ENCODE data around the gene SORCS2.

SORCS2 gene

DNA sequence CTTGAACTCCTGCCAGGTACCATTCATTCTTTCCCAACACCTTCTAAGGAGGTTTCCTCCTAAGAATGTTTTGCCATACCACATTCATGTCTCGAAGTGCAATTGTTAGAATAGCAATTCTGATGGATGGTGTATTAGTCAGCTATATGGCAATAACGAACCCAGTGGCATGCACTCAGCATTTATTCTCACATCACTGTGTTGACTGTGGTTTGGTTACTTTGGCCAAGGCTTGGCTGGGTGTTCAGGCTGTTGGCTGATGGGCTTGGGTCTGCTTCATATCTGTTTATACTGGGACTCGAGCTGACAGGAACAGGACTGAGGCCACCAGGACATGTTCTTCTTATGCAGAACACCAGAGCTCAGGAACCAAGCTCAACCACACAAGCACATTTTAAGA, 210.7 kb downstream of the SORCS2 start:
- Histone ChIP-seq H3K4me3 (ENCODE audit: low read depth, low read length) (no peak overlapping the region), H3K36me3 (ENCODE audit: control insufficient read depth, insufficient read depth, low read length) (no peaks in the 10 kb centered on the region), H3K4me1 (ENCODE audit: control insufficient read depth, insufficient read depth, low read length) (no peaks in the 10 kb centered on the region), H3K9ac (ENCODE audit: low read depth, low read length) (no peak overlapping the region), H3K9me3 (ENCODE audit: control insufficient read depth, insufficient read depth, low read length) (no peaks in the 10 kb centered on the region), H3K27me3 (ENCODE audit: control insufficient read depth, insufficient read depth, low read length) (no peaks in the 10 kb centered on the region)

DNA sequence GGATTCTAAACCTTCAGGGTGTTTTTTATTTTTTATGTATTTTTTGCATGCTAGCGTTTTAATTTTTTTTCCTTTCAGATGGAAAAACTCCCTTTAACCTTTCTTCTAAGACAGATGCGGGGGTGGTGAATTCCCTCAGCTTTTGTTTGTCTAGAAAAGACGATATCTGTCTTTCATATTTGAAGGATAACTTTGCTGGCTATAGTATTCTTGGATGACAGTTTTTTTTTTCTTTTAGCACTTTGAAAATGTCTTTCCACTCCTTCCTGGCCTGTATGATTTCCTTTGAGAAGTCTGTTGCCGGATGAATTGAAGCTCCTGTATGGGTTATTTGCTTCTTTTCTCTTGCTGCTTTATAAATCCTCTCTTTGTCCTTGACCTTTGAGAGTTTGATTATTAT, 215.8 kb downstream of the SORCS2 start:
- Histone ChIP-seq H3K9me3 (ENCODE audit: control insufficient read depth, insufficient read depth, low read length) (no peaks in the 10 kb centered on the region), H3K4me3 (ENCODE audit: low read depth, low read length) (no peak overlapping the region), H3K27me3 (ENCODE audit: control insufficient read depth, insufficient read depth, low read length) (peaks cover 15% of the 10 kb centered on the region), H3K4me1 (ENCODE audit: control insufficient read depth, insufficient read depth, low read length) (no peaks in the 10 kb centered on the region), H3K36me3 (ENCODE audit: control insufficient read depth, insufficient read depth, low read length) (no peaks in the 10 kb centered on the region), H3K9ac (ENCODE audit: low read depth, low read length) (no peak overlapping the region)

DNA sequence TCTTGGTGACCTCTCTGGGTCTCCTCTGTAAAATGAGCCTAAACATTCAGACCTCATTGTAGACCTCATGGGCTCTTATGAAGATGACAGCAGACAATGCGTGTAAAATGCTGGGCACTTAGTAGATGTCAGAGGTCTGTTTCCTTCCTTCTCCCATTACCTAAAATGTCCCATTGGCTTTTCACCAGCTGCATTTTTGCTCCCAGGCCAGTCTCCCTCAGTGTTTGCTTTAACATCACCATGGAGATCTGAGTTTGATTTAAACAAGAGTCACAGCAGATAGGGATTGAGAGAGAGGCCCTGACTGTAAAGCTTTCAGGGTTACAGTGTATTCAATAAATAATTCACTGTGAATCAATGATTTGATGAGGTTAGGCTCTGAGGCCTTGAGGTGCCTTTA, 218.1 kb downstream of the SORCS2 start:
- Histone ChIP-seq H3K36me3 (ENCODE audit: control insufficient read depth, insufficient read depth, low read length) (no peaks in the 10 kb centered on the region), H3K9me3 (ENCODE audit: control insufficient read depth, insufficient read depth, low read length) (no peaks in the 10 kb centered on the region), H3K27me3 (ENCODE audit: control insufficient read depth, insufficient read depth, low read length) (peaks cover 28% of the 10 kb centered on the region), H3K4me1 (ENCODE audit: control insufficient read depth, insufficient read depth, low read length) (peaks cover 5% of the 10 kb centered on the region), H3K9ac (ENCODE audit: low read depth, low read length) (no peak overlapping the region), H3K4me3 (ENCODE audit: low read depth, low read length) (no peak overlapping the region)

DNA sequence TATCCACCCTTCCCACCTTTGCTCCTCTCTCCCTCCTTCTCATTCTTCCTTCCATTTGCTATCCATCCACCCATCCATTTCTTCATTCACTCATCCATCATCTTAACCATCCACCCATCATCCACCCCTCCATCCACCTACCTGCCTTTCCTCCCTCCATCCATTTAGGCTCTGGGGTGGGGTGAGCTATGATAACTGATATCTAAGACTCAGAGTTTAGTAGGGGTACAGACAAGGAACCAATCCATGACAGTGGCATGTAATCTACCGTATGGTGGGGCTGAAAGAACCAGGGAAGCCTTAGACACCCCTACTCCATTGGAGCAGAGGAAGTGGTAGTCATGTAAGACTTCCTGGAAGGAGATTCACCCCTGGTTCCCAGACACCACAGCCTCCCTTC, 219.2 kb downstream of the SORCS2 start:
- Histone ChIP-seq H3K4me1 (ENCODE audit: control insufficient read depth, insufficient read depth, low read length) (peaks cover 14% of the 10 kb centered on the region), H3K27me3 (ENCODE audit: control insufficient read depth, insufficient read depth, low read length) (peaks cover 38% of the 10 kb centered on the region), H3K4me3 (ENCODE audit: low read depth, low read length) (no peak overlapping the region), H3K36me3 (ENCODE audit: control insufficient read depth, insufficient read depth, low read length) (no peaks in the 10 kb centered on the region), H3K9me3 (ENCODE audit: control insufficient read depth, insufficient read depth, low read length) (no peaks in the 10 kb centered on the region), H3K9ac (ENCODE audit: low read depth, low read length) (no peak overlapping the region)

DNA sequence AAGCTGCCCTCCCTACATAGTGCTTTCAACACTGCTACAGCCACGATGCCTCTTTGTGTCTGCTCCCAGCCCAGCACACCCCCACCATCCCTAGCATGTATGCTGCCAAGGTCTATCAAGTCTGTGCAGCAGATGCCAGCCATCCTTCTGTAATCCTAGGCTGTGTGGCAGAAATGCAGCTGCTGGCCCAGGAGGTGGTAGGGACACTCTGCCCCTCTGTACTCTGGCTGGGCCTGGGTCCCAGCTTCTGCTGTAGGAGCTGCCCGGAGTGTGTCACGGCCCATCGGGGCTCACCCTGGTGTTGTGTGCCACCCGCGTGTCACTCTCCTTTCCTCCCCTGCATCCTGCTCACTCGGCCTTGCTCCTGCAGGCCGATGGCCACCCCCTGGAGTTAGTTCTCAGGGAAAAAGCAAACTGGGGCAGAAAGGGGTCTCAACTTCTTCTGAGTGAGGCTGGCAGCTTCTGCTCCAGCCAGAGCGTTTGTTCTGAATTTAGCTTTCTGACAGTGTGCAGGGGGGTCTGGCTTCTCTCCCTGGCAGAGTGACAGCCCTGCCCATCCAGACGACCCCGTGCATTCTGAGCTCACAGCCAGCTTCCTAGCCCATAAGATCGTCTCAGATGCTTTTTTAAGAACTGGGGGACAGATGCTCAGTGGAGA, 219.7 kb downstream of the SORCS2 start:
- Histone ChIP-seq H3K36me3 (ENCODE audit: control insufficient read depth, insufficient read depth, low read length) (no peaks in the 10 kb centered on the region), H3K9me3 (ENCODE audit: control insufficient read depth, insufficient read depth, low read length) (no peaks in the 10 kb centered on the region), H3K27me3 (ENCODE audit: control insufficient read depth, insufficient read depth, low read length) (peaks cover 39% of the 10 kb centered on the region), H3K4me1 (ENCODE audit: control insufficient read depth, insufficient read depth, low read length) (peaks cover 14% of the 10 kb centered on the region), H3K9ac (ENCODE audit: low read depth, low read length) (no peak overlapping the region), H3K4me3 (ENCODE audit: low read depth, low read length) (no peak overlapping the region)

DNA sequence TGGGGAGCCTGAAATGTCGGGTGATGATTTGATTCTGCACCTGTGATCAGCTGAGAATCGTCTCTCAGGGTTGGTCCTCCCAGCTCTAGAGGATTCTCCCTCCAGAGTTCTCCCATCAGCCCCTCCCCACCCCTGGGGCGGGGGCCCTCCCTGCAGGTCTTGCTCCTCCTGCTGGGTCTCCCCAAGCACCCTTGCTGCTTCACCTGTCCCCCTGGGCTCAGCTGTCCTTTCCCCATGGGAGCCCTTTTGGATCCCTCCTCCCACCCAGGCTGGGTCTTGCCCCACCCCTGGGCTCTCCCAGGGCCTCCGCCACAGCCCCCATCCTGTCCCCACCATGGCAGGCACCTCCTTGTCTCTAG, 220.2 kb downstream of the SORCS2 start:
- Histone ChIP-seq H3K27me3 (ENCODE audit: control insufficient read depth, insufficient read depth, low read length) (peaks cover 39% of the 10 kb centered on the region), H3K4me3 (ENCODE audit: low read depth, low read length) (no peak overlapping the region), H3K9ac (ENCODE audit: low read depth, low read length) (no peak overlapping the region), H3K4me1 (ENCODE audit: control insufficient read depth, insufficient read depth, low read length) (peaks cover 14% of the 10 kb centered on the region), H3K9me3 (ENCODE audit: control insufficient read depth, insufficient read depth, low read length) (no peaks in the 10 kb centered on the region), H3K36me3 (ENCODE audit: control insufficient read depth, insufficient read depth, low read length) (no peaks in the 10 kb centered on the region)

DNA sequence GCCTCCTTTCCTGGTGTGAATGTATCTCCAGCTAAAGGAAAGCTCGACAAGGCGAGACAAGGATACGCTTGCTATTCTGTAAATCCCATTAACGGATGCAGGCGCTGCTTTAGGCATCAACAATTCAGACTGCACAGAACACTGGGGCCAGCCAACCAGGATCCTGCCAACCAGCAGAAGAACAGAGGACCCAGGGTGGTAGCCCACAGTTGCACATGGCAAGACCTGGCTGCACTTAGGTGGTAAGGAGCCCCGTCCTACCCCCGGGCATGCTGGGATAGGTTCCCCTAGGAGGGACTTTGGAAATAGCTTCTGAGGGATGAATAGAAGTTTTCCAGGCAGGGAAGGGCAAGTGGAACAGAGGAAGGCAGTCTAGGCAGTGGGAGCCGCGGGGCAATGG, 221.7 kb downstream of the SORCS2 start:
- Histone ChIP-seq H3K4me1 (ENCODE audit: control insufficient read depth, insufficient read depth, low read length) (peaks cover 14% of the 10 kb centered on the region), H3K9ac (ENCODE audit: low read depth, low read length) (no peak overlapping the region), H3K27me3 (ENCODE audit: control insufficient read depth, insufficient read depth, low read length) (peaks cover 39% of the 10 kb centered on the region), H3K36me3 (ENCODE audit: control insufficient read depth, insufficient read depth, low read length) (no peaks in the 10 kb centered on the region), H3K9me3 (ENCODE audit: control insufficient read depth, insufficient read depth, low read length) (no peaks in the 10 kb centered on the region), H3K4me3 (ENCODE audit: low read depth, low read length) (no peak overlapping the region)

DNA sequence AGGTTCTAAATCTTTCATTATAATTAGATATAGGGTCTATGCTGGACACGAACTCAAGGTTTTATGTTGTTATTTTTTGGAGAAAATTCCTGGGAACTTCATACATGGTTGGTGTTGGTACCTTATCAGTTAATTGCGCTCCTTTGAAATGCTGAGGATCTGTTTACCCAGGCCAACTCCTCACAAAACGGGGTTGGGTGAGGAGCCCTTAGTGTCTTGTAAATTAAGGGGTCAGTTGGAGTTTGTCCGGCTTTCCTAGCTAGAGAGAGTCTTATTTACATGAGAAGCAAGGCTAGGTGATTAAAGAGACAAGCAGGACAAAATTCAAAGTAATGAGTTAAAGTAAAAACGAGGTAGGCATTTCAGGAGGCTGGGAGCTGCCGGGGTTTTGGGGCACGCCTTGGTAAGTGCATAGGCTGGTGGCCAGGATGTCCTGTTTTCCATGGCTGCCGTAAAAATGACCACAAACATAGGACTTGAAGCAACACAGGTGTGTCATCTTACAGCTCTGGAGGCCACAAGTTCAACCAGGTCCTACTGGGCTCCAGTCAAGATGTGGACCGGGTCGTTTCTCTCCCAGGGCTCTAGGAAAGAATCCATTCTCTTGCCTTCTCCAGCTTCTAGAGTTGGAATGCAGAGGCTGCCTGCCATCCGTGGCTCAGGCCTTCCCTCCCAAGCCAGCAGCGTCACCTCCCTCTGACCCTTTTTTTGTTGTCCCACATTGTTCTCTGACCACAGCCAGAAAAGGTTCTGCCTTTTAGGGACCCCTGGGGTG, 222.6 kb downstream of the SORCS2 start:
- Histone ChIP-seq H3K4me3 (ENCODE audit: low read depth, low read length) (peak overlapping the region; percentile 26), H3K27me3 (ENCODE audit: control insufficient read depth, insufficient read depth, low read length) (peaks cover 39% of the 10 kb centered on the region), H3K9me3 (ENCODE audit: control insufficient read depth, insufficient read depth, low read length) (no peaks in the 10 kb centered on the region), H3K4me1 (ENCODE audit: control insufficient read depth, insufficient read depth, low read length) (peaks cover 14% of the 10 kb centered on the region), H3K36me3 (ENCODE audit: control insufficient read depth, insufficient read depth, low read length) (no peaks in the 10 kb centered on the region), H3K9ac (ENCODE audit: low read depth, low read length) (no peak overlapping the region)

DNA sequence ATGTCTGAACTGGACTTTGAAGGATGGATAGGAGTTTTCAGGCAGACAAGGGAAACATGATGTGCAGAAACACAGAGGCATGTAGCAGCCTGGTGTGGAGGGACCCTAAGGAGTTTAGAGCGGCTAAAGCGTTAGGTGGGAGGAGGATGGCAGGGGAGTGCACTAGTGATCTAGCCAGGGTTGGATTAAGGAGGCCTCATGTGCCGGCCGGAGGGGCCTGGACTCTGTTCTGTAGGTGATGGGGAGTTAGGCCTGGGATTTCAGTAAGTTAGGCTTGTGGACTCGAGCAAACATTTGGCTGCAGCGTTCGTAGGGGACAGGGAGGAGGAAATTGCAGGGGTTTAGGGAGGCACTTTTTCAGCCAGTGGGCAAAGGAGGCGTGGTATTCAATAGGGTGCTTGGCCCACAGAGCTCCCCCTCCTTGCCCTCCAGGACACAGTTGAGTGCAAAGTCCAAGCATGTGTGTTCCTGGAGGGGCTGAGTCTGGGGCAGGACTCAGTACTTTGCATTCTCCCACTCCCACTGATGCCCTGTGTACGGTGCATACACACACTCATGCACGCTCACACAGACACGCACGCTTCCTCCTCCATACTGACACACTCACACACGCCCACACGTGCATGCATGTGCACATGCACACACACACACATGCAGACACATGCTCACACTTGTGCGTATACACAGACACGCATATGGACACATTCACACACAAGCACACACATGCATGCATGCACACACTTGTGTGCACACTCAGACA, 223.8 kb downstream of the SORCS2 start:
- no peak overlapping the region for H3K9ac ChIP-seq (ENCODE audit: low read depth, low read length)
- H3K4me3 ChIP-seq (ENCODE audit: low read depth, low read length): no peak overlapping the region
- H3K27me3 ChIP-seq (ENCODE audit: control insufficient read depth, insufficient read depth, low read length): peaks cover 39% of the 10 kb centered on the region
- H3K9me3 ChIP-seq (ENCODE audit: control insufficient read depth, insufficient read depth, low read length): no peaks in the 10 kb centered on the region
- peaks cover 14% of the 10 kb centered on the region for H3K4me1 ChIP-seq (ENCODE audit: control insufficient read depth, insufficient read depth, low read length)
- no peaks in the 10 kb centered on the region for H3K36me3 ChIP-seq (ENCODE audit: control insufficient read depth, insufficient read depth, low read length)

DNA sequence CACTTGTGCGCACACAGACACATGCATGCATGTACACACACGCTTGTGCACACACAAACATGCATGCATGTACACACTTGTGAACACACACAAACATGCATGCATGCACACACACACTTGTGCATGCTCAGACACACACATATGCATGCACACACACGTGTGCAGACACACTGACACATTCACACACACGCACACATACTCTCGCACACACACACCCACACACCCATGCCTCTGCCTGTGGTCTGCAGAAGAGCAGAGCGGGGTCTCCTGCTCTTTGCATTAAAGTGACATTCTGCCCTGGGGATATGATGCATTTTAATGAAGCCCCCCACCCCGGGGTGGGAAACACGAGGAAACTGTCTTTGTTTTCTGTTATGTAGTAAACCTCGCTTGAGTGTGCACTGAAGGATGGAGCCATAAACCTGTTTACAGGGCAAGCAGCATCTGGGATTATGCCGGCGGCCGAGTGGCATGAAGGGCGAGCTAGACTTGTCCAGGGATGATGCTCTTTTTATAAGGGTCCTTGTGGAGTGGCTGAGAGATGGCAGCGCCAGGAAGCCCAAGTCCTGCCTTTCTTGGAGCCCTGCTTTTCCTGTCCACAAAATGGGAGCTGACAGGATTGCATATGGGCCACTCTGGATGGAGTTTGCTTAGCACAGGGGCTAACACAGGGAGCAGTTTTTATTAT, 224.6 kb downstream of the SORCS2 start:
- H3K27me3 ChIP-seq (ENCODE audit: control insufficient read depth, insufficient read depth, low read length): peaks cover 32% of the 10 kb centered on the region
- no peak overlapping the region for H3K4me3 ChIP-seq (ENCODE audit: low read depth, low read length)
- H3K36me3 ChIP-seq (ENCODE audit: control insufficient read depth, insufficient read depth, low read length): no peaks in the 10 kb centered on the region
- H3K9me3 ChIP-seq (ENCODE audit: control insufficient read depth, insufficient read depth, low read length): no peaks in the 10 kb centered on the region
- H3K4me1 ChIP-seq (ENCODE audit: control insufficient read depth, insufficient read depth, low read length): peaks cover 14% of the 10 kb centered on the region
- H3K9ac ChIP-seq (ENCODE audit: low read depth, low read length): no peak overlapping the region

DNA sequence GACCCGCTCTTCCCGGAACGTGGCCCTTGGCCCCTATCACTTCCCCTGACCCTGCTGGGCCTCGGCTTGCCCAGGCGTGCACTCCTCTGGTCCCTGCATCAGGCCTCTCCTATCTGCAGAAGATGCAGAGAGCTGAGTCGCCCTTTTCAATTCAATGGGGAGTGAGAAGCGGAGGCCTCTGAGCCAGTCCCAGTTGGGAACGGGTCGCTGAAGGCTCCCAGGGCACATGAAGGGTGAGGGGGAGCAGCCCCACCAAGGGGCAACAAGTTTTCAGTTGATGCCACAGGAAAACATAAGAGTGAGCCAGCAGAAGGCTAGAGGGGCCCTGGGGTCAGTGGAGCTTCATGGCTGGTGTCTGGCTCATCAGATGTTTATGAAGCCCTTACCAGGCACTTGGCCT, 225.3 kb downstream of the SORCS2 start:
- H3K4me3 ChIP-seq (ENCODE audit: low read depth, low read length): no peak overlapping the region
- peaks cover 14% of the 10 kb centered on the region for H3K4me1 ChIP-seq (ENCODE audit: control insufficient read depth, insufficient read depth, low read length)
- H3K9me3 ChIP-seq (ENCODE audit: control insufficient read depth, insufficient read depth, low read length): no peaks in the 10 kb centered on the region

More for the DNA sequence above, 225.3 kb downstream of the SORCS2 start:
- H3K9ac ChIP-seq (ENCODE audit: low read depth, low read length): no peak overlapping the region
- H3K36me3 ChIP-seq (ENCODE audit: control insufficient read depth, insufficient read depth, low read length): no peaks in the 10 kb centered on the region
- H3K27me3 ChIP-seq (ENCODE audit: control insufficient read depth, insufficient read depth, low read length): peaks cover 25% of the 10 kb centered on the region

Measured in iPS-15b (cell line).